Epithelial cell of esophagus (primary cell): ENCODE results near the gene DST.
A peak's percentile ranks its signal among the peaks of the same experiment; 100 is the strongest.

Experiments
- DNase-seq: peaks from one replicate; pipeline ENCODE4 v3.0.0; 2010; ENCODE audit warnings: low read depth
- H3K4me3 ChIP-seq: 2 replicates; pipeline ENCODE4 v1.5.1; 2011; ENCODE audit warnings: mild to moderate bottlenecking, low read length, control low read depth
- CTCF ChIP-seq: IDR thresholded peaks from 2 replicates; pipeline ENCODE4 v1.5.1; 2011; ENCODE audit warnings: low read depth, mild to moderate bottlenecking, low read length, control low read depth, inconsistent platforms; ENCODE audit not compliant: insufficient read depth; ENCODE audit errors: missing control alignments

Gene DST

GRCh38 chr6:56628105-56628504 lies 14.6 kb downstream of the DST start:
- TF ChIP-seq CTCF = no peak
- no peak overlapping the region for H3K4me3 ChIP-seq
- no peak for DNase-seq

DNA sequence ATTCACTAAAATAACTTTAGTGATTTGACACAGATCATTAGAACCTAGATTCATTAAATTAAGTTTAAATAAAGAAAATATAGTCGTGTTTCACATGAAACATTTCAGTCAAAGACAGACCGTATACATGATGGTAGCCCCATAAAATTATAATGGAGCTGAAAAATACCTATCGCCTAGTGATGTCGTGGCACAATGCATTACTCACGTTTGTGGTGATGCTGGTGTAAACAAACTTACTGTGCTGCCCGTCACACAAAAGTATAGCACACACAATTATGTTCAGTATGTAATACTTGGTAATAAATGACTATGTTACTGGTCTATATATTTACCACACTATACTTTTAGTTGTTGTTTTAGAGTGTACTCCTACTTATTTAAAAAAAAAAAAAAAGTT lies 17.3 kb downstream of the DST start:
- no peak for DNase-seq
- no peak overlapping the region for H3K4me3 ChIP-seq
- TF ChIP-seq CTCF = no peak

DNA sequence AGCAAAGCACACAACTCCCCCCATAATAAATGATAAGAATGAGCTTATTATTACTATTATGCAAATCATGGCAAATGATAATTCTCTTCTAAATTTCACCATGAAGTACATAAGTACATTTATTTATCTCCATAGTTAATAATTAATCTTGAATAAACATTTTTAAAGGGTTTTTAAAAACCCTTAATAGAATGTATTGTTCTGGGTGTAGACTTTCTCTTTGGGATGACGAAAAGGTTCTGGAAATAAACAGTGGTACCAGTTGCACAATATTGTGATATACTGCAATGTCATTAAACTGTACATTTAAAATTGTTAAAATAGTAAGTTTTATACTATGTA lies 18.0 kb downstream of the DST start:
- no peak for DNase-seq
- H3K4me3 ChIP-seq = no peak overlapping the region
- TF ChIP-seq CTCF = no peak

DNA sequence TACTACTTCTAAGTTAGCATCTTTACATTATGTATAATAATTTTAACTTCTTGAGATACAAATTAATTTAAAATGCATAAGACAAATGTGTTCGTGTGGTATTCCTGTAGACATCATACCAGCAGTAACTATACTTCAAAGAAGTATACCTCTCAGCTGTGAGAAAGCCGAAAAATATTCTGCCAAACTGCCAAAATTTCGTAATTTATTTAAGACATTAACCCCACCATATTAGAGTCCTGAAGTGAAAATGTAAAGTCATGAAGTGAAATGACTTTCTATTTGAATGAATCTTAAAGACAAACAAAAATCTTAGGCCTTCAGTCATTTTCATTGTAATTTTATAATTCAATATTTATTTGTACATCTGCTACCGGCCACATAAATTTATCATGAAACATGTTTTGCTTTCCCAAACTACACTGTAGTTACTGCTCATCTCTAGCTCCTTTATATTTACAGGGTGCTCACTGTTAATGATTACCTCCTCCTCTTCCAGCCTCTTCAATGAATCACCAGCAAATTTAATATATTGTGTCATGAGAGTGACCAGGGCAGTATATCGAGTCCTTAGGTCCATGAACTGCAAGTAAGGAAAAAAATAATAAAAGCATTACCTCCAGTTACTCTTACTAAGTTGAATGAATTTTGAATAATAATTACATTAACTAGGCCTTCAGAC lies 18.5 kb downstream of the DST start:
- no peak for DNase-seq
- no peak for TF ChIP-seq CTCF

DNA sequence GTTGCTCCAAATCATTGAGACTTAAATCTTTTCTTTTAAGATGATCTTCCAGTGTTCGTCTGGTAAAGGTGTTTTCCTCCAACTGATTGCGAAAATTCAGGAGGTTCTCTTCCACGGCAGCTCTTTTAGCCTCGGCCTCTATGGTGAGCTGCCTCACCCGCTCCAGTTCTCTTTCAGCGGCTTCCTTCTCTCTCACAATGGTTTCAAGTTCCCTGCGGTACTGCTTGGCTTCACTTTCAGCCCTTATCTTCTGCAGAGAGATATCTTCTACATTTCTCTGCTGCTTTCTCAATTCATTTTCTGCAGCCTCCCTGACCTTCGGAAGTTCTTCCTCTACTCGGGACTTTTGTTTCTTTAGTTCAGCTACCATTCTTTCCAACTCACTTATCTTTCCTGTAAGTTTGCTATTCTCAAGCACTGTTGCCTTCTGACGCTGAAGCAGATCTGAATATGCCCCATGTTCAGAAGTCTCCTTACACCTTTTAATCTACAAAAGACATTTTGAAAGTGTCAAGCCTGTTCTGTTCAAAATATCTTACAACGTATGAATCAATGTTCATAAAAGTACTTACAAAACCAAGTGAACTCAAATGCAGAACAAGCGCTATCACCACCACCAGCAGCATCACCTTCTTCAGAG lies 22.3 kb downstream of the DST start:
- TF ChIP-seq CTCF = no peak
- no peak overlapping the region for H3K4me3 ChIP-seq
- DNase-seq = no peak

More for the DNA sequence above, 18.5 kb downstream of the DST start:
- no peak overlapping the region for H3K4me3 ChIP-seq

DNA sequence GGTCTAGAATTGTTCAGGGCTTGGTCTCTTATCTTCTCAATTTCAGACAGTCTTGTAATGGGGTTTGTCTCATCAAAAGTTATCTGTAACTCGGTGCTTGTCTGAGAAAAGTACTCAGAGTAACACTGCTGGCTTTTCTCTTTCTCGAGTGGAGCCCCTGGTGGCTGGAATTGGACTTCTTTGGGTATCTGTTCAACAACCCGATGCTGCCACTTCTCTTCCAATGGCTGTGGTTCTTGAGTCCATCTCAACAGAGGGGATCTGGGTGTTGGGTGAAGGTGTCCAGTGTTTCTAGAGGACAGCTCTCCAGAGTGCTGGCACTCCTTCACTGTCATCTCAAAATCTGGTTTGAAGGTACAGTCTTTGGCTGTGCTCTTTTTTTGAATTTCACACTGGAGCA lies 24.6 kb downstream of the DST start:
- no peak for DNase-seq
- no peak overlapping the region for H3K4me3 ChIP-seq
- peak; percentile 42 for TF ChIP-seq CTCF

GRCh38 chr6:56616967-56617366 lies 25.7 kb downstream of the DST start:
- no peak for DNase-seq
- no peak for TF ChIP-seq CTCF
- no peak overlapping the region for H3K4me3 ChIP-seq
